Caco-2 (cell line): ENCODE results near the gene FCRL2. TPM values are rescaled to one million over a fixed set of nuclear protein-coding genes. Genes with fewer than 3 reads are reported as not detected.

Experiments
- BruUV-seq: library from RNA; stranded (reverse); fragments of 400-500 nt; replicated peaks from 2 replicates; lab custom pipeline; 2021; lab: Mats Ljungman, UMichigan
- CTCF ChIA-PET: fragments of 300-600 bp; sonication (Branson Sonifier 250); formaldehyde crosslinking; loops from one replicate; lab custom pipeline; 2022; ENCODE audit warnings: antibody characterized with exemption; lab: Charles Lee
- POLR2A ChIA-PET: fragments of 300-600 bp; sonication (Branson Sonifier 250); formaldehyde crosslinking; loops from one replicate; lab custom pipeline; 2022; ENCODE audit warnings: antibody characterized with exemption; lab: Charles Lee
- DNase-seq, 2 experiments: peaks; one replicate each; pipeline versions ENCODE4 v3.0.0 to v3.0.0-alpha.2; 2020 to 2022
- H3K27me3 ChIP-seq: replicated peaks from 2 replicates; pipeline ENCODE4 v1.6.0; 2011; ENCODE audit warnings: low read length; ENCODE audit not compliant: control insufficient read depth, insufficient read depth
- H3K36me3 ChIP-seq: 2 replicates; pipeline ENCODE4 v1.5.1; 2011; ENCODE audit warnings: low read length; ENCODE audit not compliant: control insufficient read depth, insufficient read depth
- H3K4me1 ChIP-seq: fragments of 250-450 bp; sonication (Bioruptor Pico); 2 replicates; pipeline ENCODE4 v1.5.1; 2020; ENCODE audit warnings: mild to moderate bottlenecking
- H3K4me3 ChIP-seq: 2 replicates; pipeline ENCODE4 v1.5.1; 2011; ENCODE audit warnings: low read depth, mild to moderate bottlenecking, control low read depth, low read length
- H3K9me3 ChIP-seq: fragments of 250-450 bp; sonication (Bioruptor Pico); 2 replicates; pipeline ENCODE4 v1.5.1; 2020; ENCODE audit warnings: mild to moderate bottlenecking, moderate library complexity
- H3K27ac Mint-ChIP-seq: one replicate; pipeline ENCODE4 v1.8.0; 2022; ENCODE audit warnings: mixed read lengths; ENCODE audit not compliant: unreplicated experiment
- H3K27me3 Mint-ChIP-seq: one replicate; pipeline ENCODE4 v1.8.0; 2022; ENCODE audit warnings: mixed read lengths; ENCODE audit not compliant: insufficient read depth, unreplicated experiment
- H3K36me3 Mint-ChIP-seq: one replicate; pipeline ENCODE4 v1.8.0; 2022; ENCODE audit warnings: mild to moderate bottlenecking, mixed read lengths; ENCODE audit not compliant: insufficient read depth, unreplicated experiment
- H3K4me1 Mint-ChIP-seq: one replicate; pipeline ENCODE4 v1.8.0; 2022; ENCODE audit warnings: low read depth, mixed read lengths; ENCODE audit not compliant: unreplicated experiment
- H3K4me3 Mint-ChIP-seq: one replicate; pipeline ENCODE4 v1.8.0; 2022; ENCODE audit warnings: mild to moderate bottlenecking, moderate library complexity, mixed read lengths; ENCODE audit not compliant: unreplicated experiment
- H3K9me3 Mint-ChIP-seq: one replicate; pipeline ENCODE4 v1.8.0; 2022; ENCODE audit warnings: mixed read lengths; ENCODE audit not compliant: unreplicated experiment
- intact Hi-C: fragments of 100-400 bp; cut with micrococcal nuclease; formaldehyde crosslinking; loops from one replicate; pipeline ENCODE4 v1.10.0; 2022; ENCODE audit not compliant: unreplicated experiment
- total RNA-seq: library from RNA; stranded (reverse); gene quantifications from 2 replicates; pipeline ENCODE4 v1.2.3, GENCODE V29; 2022
- TF ChIP-seq, protein P1 (sequence below), 2 experiments: fragments of 200-600 bp in 1 of 2; IDR thresholded peaks; 1 replicate in 1 of 2; 2 replicates in 1 of 2; pipeline versions ENCODE4 v1.5.1 to v1.8.0; 2011 to 2022; ENCODE audit warnings: antibody characterized with exemption in 1 of 2, control low read depth in 1 of 2, inconsistent platforms in 1 of 2, low read depth in 1 of 2, low read length in 1 of 2, mild to moderate bottlenecking in 1 of 2, moderate library complexity in 1 of 2; ENCODE audit not compliant: insufficient read depth in 1 of 2, severe bottlenecking in 1 of 2, unreplicated experiment in 1 of 2

The FCRL2 gene
- total RNA-seq, 1 experiment from 2014 or later = not detected

DNA sequence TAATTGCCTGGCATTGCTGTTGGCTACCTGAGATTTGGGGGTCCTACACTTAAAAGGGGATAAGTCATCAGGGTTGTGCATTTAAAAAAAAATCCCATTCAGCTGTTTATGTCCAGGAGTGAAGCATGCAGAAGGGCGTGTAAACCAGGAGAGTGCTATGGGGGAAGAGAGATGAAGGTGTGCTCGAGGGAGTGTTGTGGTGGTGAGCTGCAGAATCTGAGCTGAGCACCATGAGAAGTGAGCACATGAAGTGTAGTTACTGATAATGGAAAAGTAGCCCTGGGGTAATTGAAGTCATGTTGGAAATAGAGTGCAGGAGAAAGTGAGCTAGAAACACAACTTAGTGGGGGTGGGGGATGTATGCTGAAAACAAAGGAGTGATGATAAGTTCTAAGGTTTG is 42.3 kb upstream of the FCRL2 start:
- no TSS peak for BruUV-seq
- H3K4me3 Mint-ChIP-seq = no peak overlapping the region

GRCh38 chr1:157813269-157813668 is 36.3 kb upstream of the FCRL2 start:
- no peak overlapping the region for H3K27ac Mint-ChIP-seq
- H3K36me3 Mint-ChIP-seq = no peaks in the 10 kb centered on the region
- H3K9me3 Mint-ChIP-seq = no peaks in the 10 kb centered on the region
- Histone ChIP-seq H3K4me3 (no peak overlapping the region), H3K4me1 (no peaks in the 10 kb centered on the region), H3K9me3 (peaks cover 9% of the 10 kb centered on the region), H3K27me3 (no peaks in the 10 kb centered on the region), H3K36me3 (no peaks in the 10 kb centered on the region)
- H3K27me3 Mint-ChIP-seq = peaks cover 13% of the 10 kb centered on the region
- no peak overlapping the region for H3K4me3 Mint-ChIP-seq
- POLR2A ChIA-PET = no interaction called here
- H3K4me1 Mint-ChIP-seq = no peaks in the 10 kb centered on the region
- no peak for DNase-seq
- intact Hi-C loops = no loop called here
- TF ChIP-seq, protein P1, sequence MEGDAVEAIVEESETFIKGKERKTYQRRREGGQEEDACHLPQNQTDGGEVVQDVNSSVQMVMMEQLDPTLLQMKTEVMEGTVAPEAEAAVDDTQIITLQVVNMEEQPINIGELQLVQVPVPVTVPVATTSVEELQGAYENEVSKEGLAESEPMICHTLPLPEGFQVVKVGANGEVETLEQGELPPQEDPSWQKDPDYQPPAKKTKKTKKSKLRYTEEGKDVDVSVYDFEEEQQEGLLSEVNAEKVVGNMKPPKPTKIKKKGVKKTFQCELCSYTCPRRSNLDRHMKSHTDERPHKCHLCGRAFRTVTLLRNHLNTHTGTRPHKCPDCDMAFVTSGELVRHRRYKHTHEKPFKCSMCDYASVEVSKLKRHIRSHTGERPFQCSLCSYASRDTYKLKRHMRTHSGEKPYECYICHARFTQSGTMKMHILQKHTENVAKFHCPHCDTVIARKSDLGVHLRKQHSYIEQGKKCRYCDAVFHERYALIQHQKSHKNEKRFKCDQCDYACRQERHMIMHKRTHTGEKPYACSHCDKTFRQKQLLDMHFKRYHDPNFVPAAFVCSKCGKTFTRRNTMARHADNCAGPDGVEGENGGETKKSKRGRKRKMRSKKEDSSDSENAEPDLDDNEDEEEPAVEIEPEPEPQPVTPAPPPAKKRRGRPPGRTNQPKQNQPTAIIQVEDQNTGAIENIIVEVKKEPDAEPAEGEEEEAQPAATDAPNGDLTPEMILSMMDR (IDR thresholded peaks at IDR 0.05; ENCODE audit: insufficient read depth in 1 of 2, low read depth in 1 of 2, low read length in 1 of 2, severe bottlenecking in 1 of 2, unreplicated experiment in 1 of 2) = no peak
- CTCF ChIA-PET = no interaction called here
- BruUV-seq = no TSS peak

More for the DNA sequence above, 42.3 kb upstream of the FCRL2 start:
- CTCF ChIA-PET = no interaction called here
- Mint-ChIP-seq H3K27me3 (peaks cover 11% of the 10 kb centered on the region), H3K36me3 (no peaks in the 10 kb centered on the region), H3K4me1 (no peaks in the 10 kb centered on the region), H3K9me3 (no peaks in the 10 kb centered on the region), H3K27ac (no peak overlapping the region)
- Histone ChIP-seq H3K36me3 (no peaks in the 10 kb centered on the region), H3K27me3 (no peaks in the 10 kb centered on the region), H3K9me3 (peaks cover 2% of the 10 kb centered on the region; the same call in 1 of the 2 replicates), H3K4me1 (no peaks in the 10 kb centered on the region), H3K4me3 (no peak overlapping the region)
- intact Hi-C loops = no loop called here
- POLR2A ChIA-PET = no interaction called here
- no peak for DNase-seq
- TF ChIP-seq, protein P1 (IDR thresholded peaks at IDR 0.05; ENCODE audit: insufficient read depth in 1 of 2, low read depth in 1 of 2, low read length in 1 of 2, severe bottlenecking in 1 of 2, unreplicated experiment in 1 of 2) = no peak

DNA sequence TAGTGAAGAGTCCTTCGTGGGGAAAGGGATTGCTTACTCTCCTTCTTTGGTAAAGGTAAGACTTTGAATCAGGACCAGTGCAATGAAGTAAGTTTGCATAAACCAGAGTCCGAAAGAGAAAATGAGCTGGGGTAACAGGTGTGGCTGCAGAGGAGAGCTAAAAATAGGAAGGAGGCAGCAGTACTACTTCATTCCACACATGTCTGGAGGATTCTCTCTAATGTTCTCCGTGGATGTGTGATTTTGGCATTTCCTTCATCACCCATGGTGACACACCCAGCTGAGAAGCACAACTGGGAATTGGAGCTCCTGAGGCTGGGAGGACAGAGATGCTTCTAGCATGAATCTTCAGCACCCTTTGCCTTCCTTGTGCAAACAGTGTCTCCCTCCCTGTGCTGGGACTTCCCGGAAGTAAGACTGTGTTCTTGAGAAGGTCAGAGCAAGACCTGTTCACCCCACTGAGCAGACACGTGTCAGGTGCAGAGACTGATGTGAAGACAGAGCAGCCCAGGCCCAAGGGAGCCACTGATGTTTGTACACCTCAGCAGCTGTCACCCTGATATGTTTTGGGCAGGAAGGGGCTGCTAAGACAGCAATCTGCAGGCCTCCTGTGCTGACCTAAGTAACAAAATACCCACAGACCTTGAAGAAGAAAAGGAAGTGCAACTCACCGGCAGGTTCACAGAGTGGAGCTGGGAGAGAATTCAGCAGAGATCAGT is 29.7 kb upstream of the FCRL2 start:
- H3K4me3 ChIP-seq = no peak overlapping the region
- H3K9me3 ChIP-seq = no peaks in the 10 kb centered on the region
- no peaks in the 10 kb centered on the region for H3K4me1 ChIP-seq
- no peaks in the 10 kb centered on the region; the same call in 1 of the 2 replicates for H3K27me3 ChIP-seq
- Mint-ChIP-seq H3K27ac (no peak overlapping the region), H3K4me1 (no peaks in the 10 kb centered on the region), H3K4me3 (no peak overlapping the region), H3K9me3 (no peaks in the 10 kb centered on the region), H3K36me3 (no peaks in the 10 kb centered on the region), H3K27me3 (peaks cover 7% of the 10 kb centered on the region)
- ChIA-PET CTCF (no interaction called here), POLR2A (no interaction called here)
- TF ChIP-seq, protein P1 (IDR thresholded peaks at IDR 0.05; ENCODE audit: insufficient read depth in 1 of 2, low read depth in 1 of 2, low read length in 1 of 2, severe bottlenecking in 1 of 2, unreplicated experiment in 1 of 2) = no peak
- no peaks in the 10 kb centered on the region for H3K36me3 ChIP-seq
- intact Hi-C loops = no loop called here
- BruUV-seq = no TSS peak
- DNase-seq = no peak
